ENCODE measurements around the gene LHX3.

Gene LHX3

DNA sequence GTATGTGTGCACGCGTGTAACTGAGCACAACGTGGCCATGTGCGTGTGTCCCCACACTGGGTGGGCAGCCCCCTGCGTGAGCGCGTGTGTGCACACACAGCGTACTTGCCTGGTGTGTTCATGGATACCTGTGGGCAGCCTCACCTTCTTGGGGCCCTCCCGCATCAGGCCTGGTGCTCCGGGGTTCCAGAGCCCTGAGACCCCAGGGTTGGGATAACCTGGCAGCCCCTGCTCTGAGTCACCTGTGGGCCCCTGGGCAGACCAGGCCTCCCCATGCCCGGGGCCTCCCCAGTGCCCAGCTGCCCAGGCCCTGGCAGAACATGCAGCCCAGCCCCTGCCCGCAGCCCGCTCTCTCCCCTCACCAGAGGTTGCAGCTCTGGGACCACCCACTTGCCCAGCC is 25.2 kb downstream of the LHX3 start:
- Histone ChIP-seq H3K9ac (ENCODE audit: low read depth, low read length, poor library complexity, severe bottlenecking) (no peak overlapping the region), H3K4me1 (ENCODE audit: insufficient read depth, low read length, poor library complexity, severe bottlenecking) (no peaks in the 10 kb centered on the region), H3K9me3 (ENCODE audit: insufficient read depth, low read depth, low read length) (no peaks in the 10 kb centered on the region), H3K4me3 (ENCODE audit: low read length, poor library complexity, severe bottlenecking) (no peak overlapping the region), H3F3A (ENCODE audit: low read depth) (no peaks in the 10 kb centered on the region), H2AFZ (ENCODE audit: low read length) (no peak overlapping the region), H3K4me2 (ENCODE audit: low read depth, low read length, poor library complexity, severe bottlenecking) (no peak overlapping the region), H3K9me2 (replicated peaks; ENCODE audit: low read depth, low read length) (no peaks in the 10 kb centered on the region), H3K36me3 (ENCODE audit: insufficient read depth, low read length) (no peaks in the 10 kb centered on the region), H3K27me3 (ENCODE audit: insufficient read depth, low read length, poor library complexity, severe bottlenecking) (no peaks in the 10 kb centered on the region), H4K20me1 (ENCODE audit: insufficient read depth, low read length, poor library complexity, severe bottlenecking) (no peaks in the 10 kb centered on the region), H3K79me2 (ENCODE audit: insufficient read depth, low read length) (no peaks in the 10 kb centered on the region)
- no peak for TF ChIP-seq EZH2phosphoT487 (IDR thresholded peaks at IDR 0.05; ENCODE audit: borderline replicate concordance)
- no peak for TF ChIP-seq CTCF (conservative IDR thresholded peaks at IDR 0.05; ENCODE audit: low read length)

GRCh38 chr9:136179101-136179616 is 25.8 kb downstream of the LHX3 start:
- no peak overlapping the region for H3K4me2 ChIP-seq (ENCODE audit: low read depth, low read length, poor library complexity, severe bottlenecking)
- no peaks in the 10 kb centered on the region for H4K20me1 ChIP-seq (ENCODE audit: insufficient read depth, low read length, poor library complexity, severe bottlenecking)
- no peak overlapping the region for H3K9ac ChIP-seq (ENCODE audit: low read depth, low read length, poor library complexity, severe bottlenecking)
- no peaks in the 10 kb centered on the region for H3K4me1 ChIP-seq (ENCODE audit: insufficient read depth, low read length, poor library complexity, severe bottlenecking)
- H3F3A ChIP-seq (ENCODE audit: low read depth), result no peaks in the 10 kb centered on the region
- H3K36me3 ChIP-seq (ENCODE audit: insufficient read depth, low read length), result no peaks in the 10 kb centered on the region
- no peak overlapping the region for H2AFZ ChIP-seq (ENCODE audit: low read length)
- no peaks in the 10 kb centered on the region for H3K9me3 ChIP-seq (ENCODE audit: insufficient read depth, low read depth, low read length)
- TF ChIP-seq CTCF (conservative IDR thresholded peaks at IDR 0.05; ENCODE audit: low read length) (no peak), EZH2phosphoT487 (IDR thresholded peaks at IDR 0.05; ENCODE audit: borderline replicate concordance) (no peak)
- no peaks in the 10 kb centered on the region for H3K9me2 ChIP-seq (replicated peaks; ENCODE audit: low read depth, low read length)
- H3K4me3 ChIP-seq (ENCODE audit: low read length, poor library complexity, severe bottlenecking), result no peak overlapping the region
- H3K79me2 ChIP-seq (ENCODE audit: insufficient read depth, low read length), result no peaks in the 10 kb centered on the region
- no peaks in the 10 kb centered on the region for H3K27me3 ChIP-seq (ENCODE audit: insufficient read depth, low read length, poor library complexity, severe bottlenecking)

DNA sequence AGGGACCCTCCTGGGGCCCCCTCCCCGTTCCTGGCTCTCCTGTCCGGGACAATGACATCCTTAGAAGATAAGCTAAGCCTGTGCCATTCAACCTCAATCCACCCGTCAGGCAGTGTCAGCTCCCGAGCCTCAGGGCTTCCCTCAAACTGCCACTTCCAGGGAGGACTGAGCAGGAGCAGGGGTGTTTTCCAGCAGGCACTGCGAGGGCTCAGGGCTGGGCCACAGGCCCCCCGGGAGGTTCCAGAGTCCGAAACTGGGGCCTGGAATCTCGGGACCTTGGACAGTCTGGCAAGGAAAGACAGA is 26.2 kb downstream of the LHX3 start:
- Histone ChIP-seq H3K4me3 (ENCODE audit: low read length, poor library complexity, severe bottlenecking) (no peak overlapping the region), H4K20me1 (ENCODE audit: insufficient read depth, low read length, poor library complexity, severe bottlenecking) (no peaks in the 10 kb centered on the region), H3K9me2 (replicated peaks; ENCODE audit: low read depth, low read length) (no peaks in the 10 kb centered on the region), H3K36me3 (ENCODE audit: insufficient read depth, low read length) (no peaks in the 10 kb centered on the region), H3K79me2 (ENCODE audit: insufficient read depth, low read length) (no peaks in the 10 kb centered on the region), H3K27me3 (ENCODE audit: insufficient read depth, low read length, poor library complexity, severe bottlenecking) (no peaks in the 10 kb centered on the region), H3K9ac (ENCODE audit: low read depth, low read length, poor library complexity, severe bottlenecking) (no peak overlapping the region), H3F3A (ENCODE audit: low read depth) (no peaks in the 10 kb centered on the region), H3K4me2 (ENCODE audit: low read depth, low read length, poor library complexity, severe bottlenecking) (no peak overlapping the region), H3K4me1 (ENCODE audit: insufficient read depth, low read length, poor library complexity, severe bottlenecking) (no peaks in the 10 kb centered on the region), H2AFZ (ENCODE audit: low read length) (no peak overlapping the region), H3K9me3 (ENCODE audit: insufficient read depth, low read depth, low read length) (no peaks in the 10 kb centered on the region)
- TF ChIP-seq CTCF (conservative IDR thresholded peaks at IDR 0.05; ENCODE audit: low read length) (no peak), EZH2phosphoT487 (IDR thresholded peaks at IDR 0.05; ENCODE audit: borderline replicate concordance) (no peak)
